Right lobe of liver (tissue), 6 donors: Measurements from ENCODE around the gene MXD3. TPM values are rescaled to one million over a fixed set of nuclear protein-coding genes. Genes with fewer than 3 reads are reported as not detected.
A peak's percentile ranks its signal among the peaks of the same experiment; 100 is the strongest.

Source experiments
- ATAC-seq, 4 donors: fragments of 200-7000 bp; cut with Tn5 transposase; one replicate each; pipeline ENCODE4 v1.9.1; 2020; ENCODE audit warnings: mild to moderate bottlenecking in 4 of 4, moderate library complexity in 4 of 4
- DNase-seq, 3 donors: peaks; one replicate each; pipeline ENCODE4 v3.0.0-alpha.2; 2020
- H3K27ac ChIP-seq, 3 donors: fragments of 200-600 bp; one replicate each; pipeline ENCODE4 v1.8.0; 2022
- H3K27me3 ChIP-seq, 2 donors: fragments of 200-600 bp; one replicate each; pipeline ENCODE4 v1.8.0; 2022
- H3K36me3 ChIP-seq, 4 donors: fragments of 200-600 bp; sonication (generic) in 1 of 4; one replicate each; pipeline versions ENCODE4 v1.5.1 to v1.8.0; 2017 to 2022; ENCODE audit warnings: control low read depth in 1 of 4
- H3K4me1 ChIP-seq, 4 donors: fragments of 200-600 bp; sonication (generic) in 1 of 4; one replicate each; pipeline versions ENCODE4 v1.5.1 to v1.8.0; 2017 to 2022; ENCODE audit warnings: control low read depth in 1 of 4
- H3K4me3 ChIP-seq, 3 donors: fragments of 200-600 bp; one replicate each; pipeline ENCODE4 v1.8.0; 2022
- H3K9me3 ChIP-seq, 4 donors: fragments of 200-600 bp; sonication (generic) in 1 of 4; one replicate each; pipeline versions ENCODE4 v1.5.1 to v1.8.0; 2017 to 2022; ENCODE audit warnings: control low read depth in 1 of 4
- CTCF ChIP-seq, 4 donors: fragments of 200-600 bp in 3 of 4; fragments of 450-650 bp in 1 of 4; IDR thresholded peaks; one replicate each; pipeline versions ENCODE4 v1.5.1 to v1.8.0; 2016 to 2022; ENCODE audit warnings: antibody characterized with exemption in 4 of 4, mild to moderate bottlenecking in 2 of 4
- POLR2A ChIP-seq: fragments of 450-650 bp; IDR thresholded peaks from one replicate; pipeline ENCODE4 v1.6.1; 2017; ENCODE audit warnings: antibody characterized with exemption, mild to moderate bottlenecking
- WGBS: methylation state at CpG from one replicate; pipeline ENCODE4 v1.1.6; 2018; ENCODE audit warnings: low coverage, low lambda C conversion rate; ENCODE audit not compliant: insufficient coverage; ENCODE audit errors: missing lambda C conversion rate; 5-methylcytosine and 5-hydroxymethylcytosine counted together
- intact Hi-C, 2 donors: fragments of 100-400 bp; cut with DNase I; formaldehyde crosslinking; loops; one replicate each; pipeline versions ENCODE4 v1.11.2 to v1.14.1; 2022
- total RNA-seq, 6 experiments: library from RNA; depleted of rRNA in 2 of 6; stranded (reverse); fragments of >200 nt in 2 of 6; fragmentation: NEBNext Ultra II Directional in 3 of 6; extraction: Animal tissue kit (Norgen Biotek cat#: 25700) in 3 of 6; gene quantifications; one replicate each; pipeline versions ENCODE4 v1.1.0 to v1.2.4, GENCODE V29; 2016 to 2023
- donor health status: DM: no; HTN: yes; CAD: no.
- donor health status: DM: no; HTN: no; CAD: no.
- donor health status: DM: no; HTN: no; CAD: no.
- donor health status: DM: no; HTN: yes; CAD: no.
- donor health status: DM: no; HTN: yes; CAD: no.

Gene MXD3
- total RNA-seq, 6 experiments from 2014 or later = 2.2 to 6.2 (median 4.9) TPM

GRCh38 chr5:177300951-177301350 is 10.7 kb downstream of the MXD3 start:
- TF ChIP-seq POLR2A (no peak), CTCF (IDR thresholded peaks at IDR 0.05) (no peak)
- 100% methylated on average over 2 of the region's 2 CpGs for WGBS
- Histone ChIP-seq H3K27me3 (no peaks in the 10 kb centered on the region), H3K9me3 (no peaks in the 10 kb centered on the region), H3K4me3 (no peak overlapping the region), H3K27ac (peak overlapping the region; percentile 76 to 98 (median 84)), H3K36me3 (peaks cover 0 to 13% (median 0%) of the 10 kb centered on the region in 4 donors), H3K4me1 (peaks cover 0 to 37% (median 15%) of the 10 kb centered on the region in 4 donors)
- ATAC-seq = no peak
- DNase-seq = no peak
- intact Hi-C loops = no loop called here

- H3K4me3 ChIP-seq = no peak overlapping the region
- H3K9me3 ChIP-seq = no peaks in the 10 kb centered on the region
- no peaks in the 10 kb centered on the region for H3K27me3 ChIP-seq
- H3K4me1 ChIP-seq = peaks cover 0 to 35% (median 14%) of the 10 kb centered on the region in 4 donors
- peaks cover 0 to 13% (median 2%) of the 10 kb centered on the region in 4 donors for H3K36me3 ChIP-seq
- peak in 2 of 3 donors; percentile 63 to 66 for DNase-seq
- TF ChIP-seq POLR2A = no peak
- no peak for TF ChIP-seq CTCF (IDR thresholded peaks at IDR 0.05)
- WGBS = no CpG with 5 or more reads among the region's 4 CpGs
- intact Hi-C loops = no loop called here
- H3K27ac ChIP-seq = peak overlapping the region in 2 of 3 donors; percentile 84 to 98
- peak; percentile 22 to 59 (median 34) for ATAC-seq
Observed at GRCh38 chr5:177300236-177300880, 11.3 kb downstream of the MXD3 start.

- H3K9me3 ChIP-seq = no peaks in the 10 kb centered on the region
- WGBS = 82% methylated on average over 5 of the region's 9 CpGs
- peaks cover 0 to 15% (median 5%) of the 10 kb centered on the region in 4 donors for H3K36me3 ChIP-seq
- no peak for DNase-seq
- H3K4me3 ChIP-seq = no peak overlapping the region
- no peak for ATAC-seq
- TF ChIP-seq POLR2A = no peak
- TF ChIP-seq CTCF (IDR thresholded peaks at IDR 0.05) = no peak
- no peaks in the 10 kb centered on the region for H3K27me3 ChIP-seq
- H3K4me1 ChIP-seq = peaks cover 0 to 28% (median 11%) of the 10 kb centered on the region in 4 donors
- H3K27ac ChIP-seq = peak overlapping the region; percentile 16 to 98 (median 84)
- intact Hi-C loops = no loop called here
Observed at GRCh38 chr5:177299697-177300096, 12.0 kb downstream of the MXD3 start.

GRCh38 chr5:177297922-177298321 is 13.8 kb downstream of the MXD3 start:
- 95% methylated on average over 2 of the region's 2 CpGs for WGBS
- peaks cover 0 to 31% (median 13%) of the 10 kb centered on the region in 4 donors for H3K36me3 ChIP-seq
- intact Hi-C loops = no loop called here
- no peak overlapping the region for H3K4me3 ChIP-seq
- peaks cover 0 to 23% (median 8%) of the 10 kb centered on the region in 4 donors for H3K4me1 ChIP-seq
- H3K9me3 ChIP-seq = no peaks in the 10 kb centered on the region
- no peak for ATAC-seq
- TF ChIP-seq POLR2A = no peak
- no peak for TF ChIP-seq CTCF (IDR thresholded peaks at IDR 0.05)
- no peak overlapping the region for H3K27ac ChIP-seq
- no peaks in the 10 kb centered on the region for H3K27me3 ChIP-seq
- DNase-seq = no peak
